Measurements from ENCODE around the gene INPP5B. TPM values are rescaled to one million over a fixed set of nuclear protein-coding genes. Genes with fewer than 3 reads are reported as not detected.

The INPP5B gene
- total and polyA plus RNA-seq, 2 experiments from 2014 or later, result 6.9 to 29.1 TPM

GRCh38 chr1:37945743-37946702, 830 bp downstream of the INPP5B start (continued):
- TF ChIP-seq REST (IDR thresholded peaks at IDR 0.05; ENCODE audit: unreplicated experiment), result no peak

- no peak for DNase-seq (ENCODE audit: low spot score)
- H4K20me1 ChIP-seq (replicated peaks; ENCODE audit: insufficient read depth), result no peaks in the 10 kb centered on the region
- no peaks in the 10 kb centered on the region for H3K79me2 ChIP-seq (replicated peaks; ENCODE audit: insufficient read depth)
- H3K36me3 ChIP-seq (ENCODE audit: insufficient read depth), result no peaks in the 10 kb centered on the region
- H3K4me1 Mint-ChIP-seq, result peaks cover 8% of the 10 kb centered on the region; the same call in 2 of the 3 replicates
- H3F3A ChIP-seq (replicated peaks; ENCODE audit: low read depth), result 0 out of 2 replicates have a peak, but pooled peaks cover 3% of the 10 kb centered on the region
- ATAC-seq, result no peak
- H3K4me1 ChIP-seq (ENCODE audit: insufficient read depth), result peaks cover 3% of the 10 kb centered on the region; the same call in 1 of the 2 replicates
- no peak overlapping the region for H3K27ac ChIP-seq (ENCODE audit: low read depth)
- no peaks in the 10 kb centered on the region for H3K9me2 ChIP-seq (ENCODE audit: insufficient read depth)
- H3K27ac Mint-ChIP-seq, result no peak overlapping the region
- H2AFZ ChIP-seq, result no peak overlapping the region
- H3K27me3 ChIP-seq (ENCODE audit: insufficient read depth), result no peaks in the 10 kb centered on the region
- H3K27me3 Mint-ChIP-seq (ENCODE audit: insufficient read depth, low read depth, poor library complexity), result peaks cover 2% of the 10 kb centered on the region
- peak overlapping the region; percentile 96; the same call in 2 of the 3 replicates for H3K4me3 Mint-ChIP-seq
- H3K4me3 ChIP-seq, result no peak overlapping the region
- peaks cover 8% of the 10 kb centered on the region; the same call in 1 of the 3 replicates for H3K36me3 Mint-ChIP-seq (ENCODE audit: low read depth)
- H3K9me3 Mint-ChIP-seq, result no peaks in the 10 kb centered on the region
- no peak overlapping the region for H3K4me2 ChIP-seq
- TF ChIP-seq JUNB (IDR thresholded peaks at IDR 0.05; ENCODE audit: unreplicated experiment), result no peak
- no peak for TF ChIP-seq ZNF114 (CRISPR knock-in tag; IDR thresholded peaks at IDR 0.05)
- no peak for TF ChIP-seq NANOG (IDR thresholded peaks at IDR 0.05; ENCODE audit: borderline replicate concordance)
- no peak for TF ChIP-seq ZNF331 (CRISPR knock-in tag; IDR thresholded peaks at IDR 0.05; ENCODE audit: low read depth)
- no peak for TF ChIP-seq ETS1 (IDR thresholded peaks at IDR 0.05)
- no peak for TF ChIP-seq CTCF (conservative IDR thresholded peaks at IDR 0.05; ENCODE audit: low read depth in 2 of 2)
- no peak for TF ChIP-seq REST (IDR thresholded peaks at IDR 0.05; ENCODE audit: unreplicated experiment)
- TF ChIP-seq CREB1 (CRISPR knock-in tag; IDR thresholded peaks at IDR 0.05; ENCODE audit: low read depth), result no peak
- no peak for TF ChIP-seq EZH2phosphoT487 (IDR thresholded peaks at IDR 0.05; ENCODE audit: unreplicated experiment)
- TF ChIP-seq POLR2AphosphoS5 (IDR thresholded peaks at IDR 0.05; ENCODE audit: low read depth), result no peak
- no peak for TF ChIP-seq EZH2 (IDR thresholded peaks at IDR 0.05; ENCODE audit: low read depth, unreplicated experiment)
These were observed 1.6 kb downstream of the INPP5B start for GRCh38 chr1:37945251-37945650.
